C4-2B (cell line): ENCODE results near the gene HCAR3.
"Not testable (repeated sequence)": the region's sequence is repeated elsewhere in the genome, so short reads cannot be mapped to it uniquely, and the experiment has no call there.

ENCODE experiments used
- H3K27ac ChIP-seq: fragments of 450-650 bp; 2 replicates; pipeline ENCODE4 v1.5.1; 2017
- CTCF ChIP-seq: fragments of 450-650 bp; conservative IDR thresholded peaks from 2 replicates; pipeline ENCODE4 v1.5.1; 2017; ENCODE audit warnings: mild to moderate bottlenecking
- ZFX ChIP-seq: fragments of 450-650 bp; IDR thresholded peaks from 2 replicates; pipeline ENCODE4 v1.6.1; 2017

The HCAR3 gene

GRCh38 chr12:122729583-122730214 is 13.1 kb upstream of the HCAR3 start:
- TF ChIP-seq ZFX = no peak
- TF ChIP-seq CTCF = no peak
- no peak overlapping the region for H3K27ac ChIP-seq

- TF ChIP-seq CTCF (no peak), ZFX (no peak)
- H3K27ac ChIP-seq = no peak overlapping the region
Observed at GRCh38 chr12:122726080-122726558, 9.5 kb upstream of the HCAR3 start.

- H3K27ac ChIP-seq = no peak overlapping the region
- TF ChIP-seq CTCF = no peak
- no peak for TF ChIP-seq ZFX
Observed at GRCh38 chr12:122725452-122726079, 9.0 kb upstream of the HCAR3 start.

- TF ChIP-seq ZFX (no peak), CTCF (no peak)
- no peak overlapping the region for H3K27ac ChIP-seq
Observed at GRCh38 chr12:122724641-122725243, 8.1 kb upstream of the HCAR3 start.

GRCh38 chr12:122722387-122722786 is 5.8 kb upstream of the HCAR3 start:
- TF ChIP-seq ZFX (no peak), CTCF (no peak)
- no peak overlapping the region for H3K27ac ChIP-seq

GRCh38 chr12:122721057-122721545 is 4.5 kb upstream of the HCAR3 start:
- no peak for TF ChIP-seq CTCF
- TF ChIP-seq ZFX = no peak
- H3K27ac ChIP-seq = no peak overlapping the region

GRCh38 chr12:122715211-122715610 is 1.4 kb downstream of the HCAR3 start:
- not testable (repeated sequence) for H3K27ac ChIP-seq

GRCh38 chr12:122713491-122714188 is 3.0 kb downstream of the HCAR3 start:
- not testable (repeated sequence) for H3K27ac ChIP-seq

GRCh38 chr12:122711266-122711665 is 5.3 kb downstream of the HCAR3 start:
- H3K27ac ChIP-seq = not testable (repeated sequence)

- H3K27ac ChIP-seq = not testable (repeated sequence)
Observed at GRCh38 chr12:122710341-122710740, 6.3 kb downstream of the HCAR3 start.

GRCh38 chr12:122709287-122709686 is 7.3 kb downstream of the HCAR3 start:
- not testable (repeated sequence) for H3K27ac ChIP-seq

- H3K27ac ChIP-seq = not testable (repeated sequence)
Observed at GRCh38 chr12:122703841-122704240, 12.8 kb downstream of the HCAR3 start.
